GM21367 (cell line): ENCODE measurements around the gene MPRIP.
"Not testable (repeated sequence)": the region's sequence is repeated elsewhere in the genome, so short reads cannot be mapped to it uniquely, and the experiment has no call there.

Experiments
- ATAC-seq: cut with Tn5 transposase; IDR thresholded peaks from one replicate; pipeline ENCODE4 v1.9.1; 2021; ENCODE audit not compliant: unreplicated experiment

The MPRIP gene

DNA sequence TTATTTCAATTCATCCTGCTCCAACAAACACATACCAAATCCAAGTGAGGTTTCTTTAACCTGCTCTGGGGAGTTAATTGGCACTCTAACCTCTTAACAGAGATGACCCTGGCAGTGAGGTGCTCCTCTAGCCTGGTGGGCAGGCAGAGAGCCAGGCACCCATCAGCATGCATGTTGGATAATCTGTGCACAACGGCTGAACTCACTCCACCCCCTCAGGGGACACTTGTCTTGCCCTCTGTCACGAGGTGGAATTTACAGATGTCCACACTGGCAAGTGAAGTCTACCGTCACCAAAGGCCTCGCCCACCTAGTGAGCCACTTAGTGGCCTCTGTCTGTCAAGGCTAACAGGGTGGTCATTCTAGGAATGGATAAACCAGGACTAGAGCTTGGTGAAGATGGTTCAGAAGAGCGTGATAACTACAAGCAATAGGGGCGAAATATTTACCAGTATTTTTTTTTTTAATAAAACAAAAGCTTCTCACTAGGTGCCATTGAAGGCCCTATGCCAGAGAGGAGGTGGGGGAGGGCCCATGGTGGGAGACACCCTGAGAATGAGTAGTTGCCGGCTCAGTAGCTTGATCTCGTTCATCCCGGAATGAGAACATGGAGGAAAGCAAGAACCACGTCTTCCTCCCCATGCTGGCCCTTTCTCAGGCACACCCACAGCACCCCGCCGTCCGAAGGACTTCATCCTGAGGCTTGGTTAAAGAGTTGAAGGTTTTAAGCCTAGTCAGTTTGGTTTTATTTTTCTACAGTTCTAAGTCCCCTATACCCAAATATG lies 138.7 kb downstream of the MPRIP start:
- ATAC-seq = no peak

DNA sequence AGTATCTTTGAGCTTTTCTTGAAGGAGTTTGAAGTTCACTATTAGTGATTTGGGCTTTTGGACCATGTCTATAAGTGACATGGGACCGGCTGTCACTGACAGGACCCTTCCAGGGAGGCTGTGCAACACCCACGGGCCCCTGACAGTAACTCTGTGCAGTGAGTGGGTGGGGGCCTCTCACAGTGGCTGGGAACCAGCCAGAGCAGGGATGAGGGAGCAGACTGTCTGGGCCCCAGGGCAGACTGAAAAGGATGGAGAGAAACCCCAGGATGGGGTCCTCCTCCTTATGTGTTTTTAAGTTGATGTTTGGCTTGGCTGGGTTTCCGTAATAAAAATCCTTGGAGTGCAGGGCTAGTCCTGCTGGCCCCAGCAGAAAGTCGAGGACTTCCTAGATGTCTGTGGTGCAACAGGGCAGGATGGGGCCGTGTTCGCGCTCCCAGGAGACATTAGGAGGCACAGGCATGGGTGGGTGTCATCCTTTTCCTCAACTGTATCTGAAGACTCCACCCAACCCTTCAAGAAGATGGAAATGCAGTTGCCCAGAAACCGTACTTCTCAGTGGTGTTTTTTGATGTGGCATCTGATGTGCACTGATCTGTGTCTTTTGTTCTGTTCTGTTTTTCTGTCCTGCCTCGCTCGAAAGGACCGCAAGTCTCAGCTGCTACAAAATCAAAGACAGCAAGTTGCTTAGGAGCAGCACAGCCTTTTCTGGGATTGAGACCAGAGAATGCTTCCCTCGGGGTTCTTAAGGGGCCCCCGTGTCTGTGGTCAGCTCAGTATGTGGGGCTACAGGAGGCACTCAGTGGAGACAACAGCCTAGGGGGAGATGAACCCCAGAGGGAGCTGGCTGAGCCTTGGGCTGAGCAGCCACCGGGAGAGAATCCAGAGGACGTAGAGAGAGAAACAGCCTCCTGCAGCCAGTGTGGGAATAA lies 139.7 kb downstream of the MPRIP start:
- ATAC-seq = no peak

DNA sequence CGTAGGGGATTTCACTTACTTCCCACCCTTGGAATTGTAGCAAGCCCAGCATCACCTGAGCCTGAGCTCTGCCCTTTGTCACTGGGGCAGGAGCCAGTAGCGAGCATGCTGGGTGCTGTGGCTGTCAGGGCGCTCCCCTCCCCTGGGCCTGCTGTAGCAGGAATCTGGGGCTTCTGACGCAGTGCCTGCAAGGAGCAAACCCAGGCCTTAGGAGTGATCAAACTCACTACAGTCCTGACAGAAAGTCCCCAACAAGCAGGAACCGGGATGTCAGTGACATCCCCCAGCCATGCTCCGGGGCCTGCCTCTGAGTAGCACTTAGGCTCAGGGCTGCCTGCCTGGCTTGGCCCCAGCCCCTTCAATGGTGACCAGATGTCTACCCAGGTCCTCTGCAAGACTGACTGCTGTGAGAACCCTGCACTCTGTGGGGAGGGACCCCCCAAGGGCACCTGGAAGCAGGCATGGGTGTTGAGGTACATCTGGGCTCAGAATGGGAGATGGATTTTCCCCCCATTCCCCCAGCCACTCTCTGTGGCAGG lies 140.4 kb downstream of the MPRIP start:
- no peak for ATAC-seq

GRCh38 chr17:17183744-17184143 lies 141.5 kb downstream of the MPRIP start:
- no peak for ATAC-seq

DNA sequence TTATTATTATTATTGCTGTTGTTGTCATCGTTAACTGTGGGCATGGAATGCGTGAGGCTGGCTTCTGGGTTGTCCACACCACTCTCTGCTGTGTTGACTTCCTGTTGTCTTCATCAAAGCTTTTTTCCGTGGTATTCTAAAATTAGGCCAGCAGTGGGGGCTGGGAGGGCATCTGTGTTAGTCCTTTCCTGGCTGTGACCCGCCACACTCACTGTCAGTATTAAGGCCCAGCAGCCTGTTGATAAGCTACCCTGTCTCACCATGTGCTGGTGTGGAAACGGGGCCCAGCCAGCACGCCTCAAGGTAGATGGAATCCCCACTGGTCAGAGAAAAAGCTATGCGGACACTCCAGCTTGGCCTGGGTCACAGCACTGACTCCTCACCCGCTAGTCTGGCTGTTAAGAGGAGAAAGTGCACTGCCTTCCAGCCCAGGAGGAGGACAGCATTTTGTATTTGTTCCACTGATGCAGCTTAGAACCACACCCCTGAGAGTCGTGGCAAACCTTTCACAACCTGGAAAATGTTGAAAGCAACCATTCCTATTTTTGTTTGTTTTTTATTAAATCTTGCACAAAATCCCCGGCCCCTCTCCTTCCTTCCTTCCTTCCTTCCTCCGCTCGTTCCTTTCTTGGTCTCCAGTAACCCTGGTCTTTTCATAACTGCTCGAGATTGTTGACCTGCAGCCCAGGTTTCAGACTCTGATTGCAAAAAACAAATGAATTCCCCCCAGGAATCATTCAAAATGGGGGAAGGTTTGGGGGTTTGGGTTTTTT lies 142.9 kb downstream of the MPRIP start:
- ATAC-seq = not testable (repeated sequence)

DNA sequence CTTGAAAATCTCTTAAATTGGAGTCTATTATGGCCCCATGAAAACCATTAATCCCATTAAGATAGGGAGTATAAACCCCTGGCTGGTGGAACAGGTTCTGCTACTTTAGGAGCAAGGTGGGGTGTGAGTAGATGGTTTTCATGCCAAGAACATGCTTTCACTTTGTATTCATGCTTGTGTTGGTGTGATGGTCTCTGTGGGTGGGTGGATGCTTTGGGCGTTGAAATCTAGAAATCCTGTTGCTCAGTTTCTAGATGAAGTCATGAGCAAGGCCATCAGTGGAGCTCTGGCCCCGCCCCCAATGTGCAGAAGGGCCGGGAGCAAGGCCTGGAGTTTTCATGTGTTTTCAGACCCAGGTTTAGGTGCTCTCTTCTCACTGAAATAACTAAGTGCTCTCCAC lies 143.8 kb downstream of the MPRIP start:
- peak; percentile 33 for ATAC-seq

DNA sequence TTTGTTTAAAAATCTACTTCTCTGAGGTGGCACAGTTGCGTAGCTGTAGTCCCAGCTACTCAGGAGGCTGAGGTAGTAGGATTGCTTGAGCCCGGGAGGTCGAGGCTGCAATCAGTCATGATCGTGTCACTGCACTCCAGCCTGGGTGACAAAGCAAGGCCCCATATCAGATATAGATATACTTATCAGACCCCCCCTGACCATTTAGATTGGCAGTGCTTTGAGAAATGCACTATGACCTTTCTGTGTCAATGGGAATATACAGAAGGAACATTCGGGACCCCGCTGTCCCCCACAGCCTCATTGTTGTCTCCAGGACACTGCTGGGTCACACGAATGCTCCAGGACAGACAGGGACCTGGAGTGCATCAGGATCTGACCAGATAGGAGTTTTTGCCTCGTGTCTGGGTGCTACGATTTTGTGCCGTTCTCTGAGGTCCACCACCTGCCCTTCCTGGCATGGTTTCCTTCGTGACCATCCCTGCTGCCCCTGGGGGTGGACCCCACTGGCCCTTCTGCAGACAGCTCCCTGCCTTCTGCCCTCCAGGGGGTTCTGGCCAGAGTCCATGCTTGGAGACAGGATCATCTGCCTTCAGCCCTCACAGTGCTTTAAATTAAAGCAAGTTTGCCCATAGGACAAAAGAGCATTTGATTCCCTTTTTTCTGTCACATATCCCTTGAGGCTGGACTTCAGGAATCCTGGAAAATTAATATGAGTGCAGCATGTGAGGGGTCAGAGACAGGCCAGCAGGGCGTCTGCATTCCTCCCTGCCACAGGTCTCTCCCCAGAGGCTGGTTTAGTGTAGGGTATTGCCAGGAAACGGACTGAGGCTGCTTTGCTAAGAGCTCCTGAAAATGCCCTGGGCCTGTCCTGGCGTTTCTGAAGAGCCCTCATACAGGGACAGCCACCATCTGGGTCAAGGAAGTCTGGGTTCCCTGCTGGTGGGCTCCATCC lies 144.6 kb downstream of the MPRIP start:
- no peak for ATAC-seq

DNA sequence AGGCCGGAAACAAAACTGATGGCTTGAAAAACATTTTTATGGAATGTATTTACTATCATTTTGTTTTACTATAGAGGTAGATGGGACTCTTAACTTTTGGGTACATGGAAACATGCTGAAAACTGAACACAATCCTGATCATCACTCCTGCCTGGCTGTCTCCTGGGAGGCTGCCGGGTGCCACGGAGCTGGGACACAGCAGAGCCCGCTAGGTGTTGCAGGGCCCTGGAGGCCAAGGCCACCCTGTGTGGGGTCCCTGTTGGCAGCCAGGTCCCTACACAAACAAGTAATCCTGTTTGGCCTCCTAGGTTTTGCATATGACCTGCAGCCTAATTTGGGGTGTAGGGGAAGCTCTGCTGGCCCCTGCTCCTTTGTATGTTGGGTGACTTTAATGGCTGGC lies 146.3 kb downstream of the MPRIP start:
- no peak for ATAC-seq

DNA sequence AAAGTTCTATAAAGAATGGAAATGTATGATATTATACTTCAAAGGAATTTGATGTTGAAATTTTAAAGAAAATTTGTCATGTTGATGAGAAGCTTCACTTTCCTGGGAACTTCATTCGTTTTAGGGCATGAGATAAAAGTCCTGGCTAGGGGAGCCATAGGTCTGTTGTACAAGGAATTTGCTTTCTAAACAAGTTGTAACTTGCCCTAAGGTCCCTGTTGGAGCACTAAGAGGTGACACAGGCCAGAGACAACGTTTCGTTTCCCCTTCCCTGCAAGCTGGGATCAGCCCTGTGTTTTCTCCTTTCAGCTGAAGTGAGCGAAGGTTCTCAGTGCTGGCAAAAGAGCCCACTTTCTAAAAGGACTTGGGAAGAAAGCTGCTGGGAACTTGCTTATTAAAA lies 147.3 kb downstream of the MPRIP start:
- ATAC-seq = no peak

- no peak for ATAC-seq
Observed at GRCh38 chr17:17190188-17190587, 147.9 kb downstream of the MPRIP start.

DNA sequence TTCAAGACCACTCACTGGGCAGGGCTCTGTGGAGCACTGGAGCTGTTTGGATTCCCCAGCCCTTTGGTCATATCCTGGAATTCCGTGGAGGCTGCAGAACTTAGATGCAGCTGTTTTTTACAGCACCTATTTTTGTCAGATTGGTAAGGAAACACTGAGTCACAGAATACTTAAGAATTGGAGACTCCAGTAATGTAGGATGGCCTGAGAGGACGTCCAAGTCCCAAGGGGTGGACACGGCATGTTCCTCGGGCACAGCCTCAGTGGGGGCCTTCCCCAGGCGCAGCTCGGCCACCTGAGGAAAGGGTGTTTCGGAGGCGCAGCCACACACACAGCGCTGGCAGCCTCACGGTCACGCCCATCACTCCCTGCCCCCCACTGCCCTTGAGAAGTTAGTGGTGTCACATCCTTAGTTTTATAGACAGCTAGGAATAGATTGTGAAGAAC lies 149.1 kb downstream of the MPRIP start:
- no peak for ATAC-seq

DNA sequence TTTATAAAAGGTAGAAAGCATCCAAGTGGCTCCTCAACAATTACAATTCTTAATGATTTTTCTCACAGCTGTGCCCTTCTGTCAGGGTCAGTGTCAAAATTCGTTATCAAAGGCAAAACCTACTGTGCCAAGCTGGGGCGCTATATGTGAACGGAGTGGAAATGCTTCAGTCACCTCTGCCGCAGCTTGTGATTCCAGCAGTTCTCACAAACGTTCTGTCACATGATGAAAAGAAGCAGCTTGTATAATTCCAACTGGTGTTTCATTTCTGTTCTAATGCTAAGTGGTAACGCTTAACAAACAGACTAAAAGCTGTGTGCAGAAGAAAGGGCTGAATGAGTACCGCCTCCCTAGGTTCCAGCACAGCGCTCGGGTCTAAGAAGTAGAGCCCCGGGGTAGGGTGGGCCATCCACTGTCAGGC lies 149.7 kb downstream of the MPRIP start:
- no peak for ATAC-seq

- ATAC-seq = not testable (repeated sequence)
Observed at GRCh38 chr17:17195466-17195865, 153.2 kb downstream of the MPRIP start.

DNA sequence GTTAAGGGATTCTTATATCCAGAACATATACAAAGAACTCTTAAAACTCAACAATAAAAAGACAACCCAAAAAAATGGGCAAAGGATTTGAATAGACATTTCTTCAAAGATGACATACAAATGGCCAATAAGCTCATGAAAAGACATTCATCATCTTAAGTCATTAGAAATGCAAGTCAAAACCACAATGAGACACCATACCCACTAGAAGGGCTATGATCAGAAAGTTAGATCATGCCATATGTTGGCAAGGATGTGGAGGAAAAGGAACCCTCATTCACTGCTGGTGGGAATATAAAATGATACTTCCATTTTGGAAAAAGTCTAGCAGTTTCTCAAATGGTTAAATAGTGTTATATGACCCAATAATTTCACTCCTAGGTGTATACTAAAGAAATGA lies 154.5 kb downstream of the MPRIP start:
- no peak for ATAC-seq

DNA sequence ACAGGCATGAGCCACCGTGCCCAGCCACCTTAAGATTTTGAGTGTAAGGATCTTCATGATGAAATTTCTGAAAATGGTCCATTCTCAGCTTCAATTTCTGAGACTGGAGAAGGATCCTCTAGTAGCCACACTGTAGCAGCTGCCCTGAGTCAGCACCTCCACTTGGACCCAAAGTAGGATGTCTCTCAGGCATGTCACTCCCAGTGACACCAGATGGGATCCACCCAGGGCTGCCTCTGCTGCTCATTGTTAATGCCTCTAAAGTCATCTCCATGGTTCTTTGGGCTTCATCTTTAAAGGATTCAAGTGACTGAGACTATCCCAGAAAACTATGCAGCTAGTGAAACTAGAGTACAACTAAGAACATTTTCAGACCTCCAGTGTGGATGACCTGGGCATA lies 156.0 kb downstream of the MPRIP start:
- no peak for ATAC-seq

DNA sequence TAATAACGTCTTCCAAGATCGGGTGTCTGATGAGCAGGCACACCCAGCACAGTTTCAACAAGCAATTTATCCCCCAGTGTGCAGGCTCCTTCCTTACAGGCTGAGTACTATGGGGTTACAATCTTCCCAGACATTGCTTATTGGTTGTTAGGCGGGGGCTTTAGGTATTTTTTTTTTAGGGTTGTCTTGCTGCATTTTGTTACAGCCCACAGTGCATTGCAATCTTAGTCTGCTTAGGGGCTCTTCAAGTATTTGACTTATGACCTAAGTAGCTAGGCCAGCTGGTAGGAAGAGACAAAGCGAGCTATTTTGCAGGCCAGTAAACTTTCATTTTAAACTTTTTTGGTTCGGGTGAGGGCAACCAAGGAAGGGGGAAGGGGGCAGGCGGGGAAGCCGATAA lies 158.1 kb downstream of the MPRIP start:
- ATAC-seq = no peak

- no peak for ATAC-seq
Observed at GRCh38 chr17:17200831-17201230, 158.6 kb downstream of the MPRIP start.

DNA sequence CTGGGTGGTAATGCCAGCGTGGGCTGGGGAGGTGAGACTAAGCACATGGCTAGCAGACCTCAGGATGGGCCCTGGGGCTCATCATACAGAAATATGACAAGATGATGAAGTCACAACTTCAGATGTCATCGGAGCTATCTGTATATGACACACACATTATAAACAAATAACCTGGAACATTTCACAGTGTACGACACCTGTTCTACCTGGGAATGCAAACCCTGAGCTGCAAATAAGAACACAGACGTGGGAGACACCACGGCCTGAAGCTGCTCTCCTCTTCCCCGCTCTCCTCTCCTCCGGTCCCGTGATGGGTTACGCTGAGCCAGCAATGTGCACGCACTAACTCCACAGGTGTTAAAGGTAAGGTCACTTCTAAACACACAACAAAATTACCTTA lies 159.0 kb downstream of the MPRIP start:
- no peak for ATAC-seq

DNA sequence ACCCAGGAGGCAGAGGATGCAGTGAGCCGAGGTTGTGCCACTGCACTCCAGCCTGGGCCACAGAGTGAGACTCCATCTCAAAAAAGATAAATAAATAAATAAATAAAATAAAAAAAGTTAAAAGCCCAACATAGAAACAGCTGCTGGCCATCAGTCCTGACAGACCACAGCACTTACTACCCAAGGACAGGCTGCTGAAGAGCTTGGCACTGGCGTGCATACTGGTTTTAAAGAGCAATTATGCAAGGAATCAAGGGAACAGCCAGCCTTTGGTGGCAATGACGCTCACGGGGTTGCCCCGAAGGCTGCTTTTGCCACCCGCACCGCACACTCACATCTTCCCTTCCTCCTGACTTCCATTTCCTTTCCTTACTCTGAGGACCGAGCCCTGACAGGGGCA lies 159.7 kb downstream of the MPRIP start:
- no peak for ATAC-seq

GRCh38 chr17:17203173-17203730 lies 161.0 kb downstream of the MPRIP start:
- no peak for ATAC-seq
